ENCODE results near the gene BBS4.
A peak's percentile ranks its signal among the peaks of the same experiment; 100 is the strongest.

Gene BBS4

GRCh38 chr15:72728821-72729220 is 42.8 kb downstream of the BBS4 start:
- H3K27ac ChIP-seq = no peak overlapping the region
- TF ChIP-seq ZFX (IDR thresholded peaks at IDR 0.05) (no peak), CTCF (conservative IDR thresholded peaks at IDR 0.05) (no peak)

GRCh38 chr15:72732086-72732485 is 46.1 kb downstream of the BBS4 start:
- H3K27ac ChIP-seq = no peak overlapping the region
- TF ChIP-seq CTCF (conservative IDR thresholded peaks at IDR 0.05) (no peak), ZFX (IDR thresholded peaks at IDR 0.05) (no peak)

- H3K27ac ChIP-seq = peak overlapping the region; percentile 96
- TF ChIP-seq ZFX (IDR thresholded peaks at IDR 0.05) = no peak
- TF ChIP-seq CTCF (conservative IDR thresholded peaks at IDR 0.05) = peak; percentile 27
Measured at GRCh38 chr15:72732516-72732915, 46.5 kb downstream of the BBS4 start.

- H3K27ac ChIP-seq = peak overlapping the region; percentile 97
- TF ChIP-seq ZFX (IDR thresholded peaks at IDR 0.05) (no peak), CTCF (conservative IDR thresholded peaks at IDR 0.05) (no peak)
Measured at GRCh38 chr15:72733941-72734738, 48.1 kb downstream of the BBS4 start.

- TF ChIP-seq CTCF (conservative IDR thresholded peaks at IDR 0.05) (no peak), ZFX (IDR thresholded peaks at IDR 0.05) (no peak)
- peak overlapping the region; percentile 97 for H3K27ac ChIP-seq
Measured at GRCh38 chr15:72735111-72735510, 49.1 kb downstream of the BBS4 start.

GRCh38 chr15:72737061-72737460 is 51.1 kb downstream of the BBS4 start:
- H3K27ac ChIP-seq = peak overlapping the region; percentile 97
- TF ChIP-seq ZFX (IDR thresholded peaks at IDR 0.05) = no peak

GRCh38 chr15:72737723-72738122 is 51.7 kb downstream of the BBS4 start:
- H3K27ac ChIP-seq = peak overlapping the region; percentile 66; the same call in 1 of the 2 replicates
- TF ChIP-seq ZFX (IDR thresholded peaks at IDR 0.05) = no peak; the same call in 1 of the 2 replicates
- TF ChIP-seq CTCF (conservative IDR thresholded peaks at IDR 0.05) = no peak

- H3K27ac ChIP-seq = no peak overlapping the region
Measured at GRCh38 chr15:72740219-72740618, 54.2 kb downstream of the BBS4 start.

More at GRCh38 chr15:72740219-72740618, 54.2 kb downstream of the BBS4 start:
- TF ChIP-seq CTCF (conservative IDR thresholded peaks at IDR 0.05) = no peak
- TF ChIP-seq ZFX (IDR thresholded peaks at IDR 0.05) = no peak

All from C4-2B (cell line).